ENCODE data around the gene CFAP77.

Gene CFAP77

DNA sequence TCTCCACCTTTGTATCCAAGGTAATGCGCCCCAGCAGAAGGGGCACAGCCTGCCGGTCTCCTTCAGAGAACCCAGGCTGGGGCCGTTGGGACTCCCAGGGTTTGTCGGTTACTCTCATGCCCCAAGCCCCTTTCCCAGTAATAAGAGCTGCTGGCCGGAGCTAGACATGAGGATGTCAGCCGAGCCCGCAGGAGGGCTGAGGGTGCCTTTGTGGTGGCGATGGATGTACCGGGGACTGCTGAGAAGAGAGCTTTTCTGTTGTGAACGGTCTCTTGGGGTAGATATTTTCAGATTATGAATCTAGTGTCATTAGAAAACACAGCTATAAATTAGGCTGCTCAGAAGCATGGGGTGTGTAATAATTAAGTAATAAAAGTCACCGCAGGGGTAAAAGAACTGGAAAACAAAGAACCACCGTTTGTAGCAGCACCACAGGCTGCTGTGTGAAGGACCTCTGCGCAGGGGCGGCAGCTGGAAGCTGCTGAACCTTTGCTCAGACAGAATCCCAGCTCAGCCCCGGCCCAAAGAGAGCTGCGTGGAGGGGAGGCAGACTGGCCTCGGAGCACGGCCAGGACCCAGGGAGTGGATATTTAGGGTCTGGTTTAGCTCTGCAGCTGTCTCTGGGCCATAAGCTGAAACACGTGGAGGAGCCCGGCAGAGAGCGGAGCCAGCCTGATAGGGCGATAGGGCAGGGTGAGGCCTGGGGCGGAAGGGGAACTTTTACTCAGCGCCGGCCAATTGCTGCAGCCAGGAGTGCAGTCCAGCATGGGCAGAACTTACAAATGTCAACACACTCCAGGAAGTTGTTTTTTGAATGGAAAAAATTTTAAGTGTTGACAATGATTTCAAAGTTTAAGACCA is 121.9 kb downstream of the CFAP77 start:
- no peak for DNase-seq (ENCODE audit: low read depth)
- in situ Hi-C loops (cut with HindIII; ENCODE audit: low sequenced_read_pairs) = no loop called here
- TF ChIP-seq, protein P1, sequence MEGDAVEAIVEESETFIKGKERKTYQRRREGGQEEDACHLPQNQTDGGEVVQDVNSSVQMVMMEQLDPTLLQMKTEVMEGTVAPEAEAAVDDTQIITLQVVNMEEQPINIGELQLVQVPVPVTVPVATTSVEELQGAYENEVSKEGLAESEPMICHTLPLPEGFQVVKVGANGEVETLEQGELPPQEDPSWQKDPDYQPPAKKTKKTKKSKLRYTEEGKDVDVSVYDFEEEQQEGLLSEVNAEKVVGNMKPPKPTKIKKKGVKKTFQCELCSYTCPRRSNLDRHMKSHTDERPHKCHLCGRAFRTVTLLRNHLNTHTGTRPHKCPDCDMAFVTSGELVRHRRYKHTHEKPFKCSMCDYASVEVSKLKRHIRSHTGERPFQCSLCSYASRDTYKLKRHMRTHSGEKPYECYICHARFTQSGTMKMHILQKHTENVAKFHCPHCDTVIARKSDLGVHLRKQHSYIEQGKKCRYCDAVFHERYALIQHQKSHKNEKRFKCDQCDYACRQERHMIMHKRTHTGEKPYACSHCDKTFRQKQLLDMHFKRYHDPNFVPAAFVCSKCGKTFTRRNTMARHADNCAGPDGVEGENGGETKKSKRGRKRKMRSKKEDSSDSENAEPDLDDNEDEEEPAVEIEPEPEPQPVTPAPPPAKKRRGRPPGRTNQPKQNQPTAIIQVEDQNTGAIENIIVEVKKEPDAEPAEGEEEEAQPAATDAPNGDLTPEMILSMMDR (IDR thresholded peaks at IDR 0.05; ENCODE audit: low read depth, low read length, missing control alignments) = no peak
- no peak overlapping the region for H3K4me3 ChIP-seq (ENCODE audit: low read depth, low read length)

GRCh38 chr9:132534832-132535231 is 124.8 kb downstream of the CFAP77 start:
- no peak overlapping the region for H3K4me3 ChIP-seq (ENCODE audit: low read depth, low read length)
- in situ Hi-C loops (cut with HindIII; ENCODE audit: low sequenced_read_pairs) = no loop called here
- TF ChIP-seq, protein P1 (IDR thresholded peaks at IDR 0.05; ENCODE audit: low read depth, low read length, missing control alignments) = no peak
- no peak for DNase-seq (ENCODE audit: low read depth)

DNA sequence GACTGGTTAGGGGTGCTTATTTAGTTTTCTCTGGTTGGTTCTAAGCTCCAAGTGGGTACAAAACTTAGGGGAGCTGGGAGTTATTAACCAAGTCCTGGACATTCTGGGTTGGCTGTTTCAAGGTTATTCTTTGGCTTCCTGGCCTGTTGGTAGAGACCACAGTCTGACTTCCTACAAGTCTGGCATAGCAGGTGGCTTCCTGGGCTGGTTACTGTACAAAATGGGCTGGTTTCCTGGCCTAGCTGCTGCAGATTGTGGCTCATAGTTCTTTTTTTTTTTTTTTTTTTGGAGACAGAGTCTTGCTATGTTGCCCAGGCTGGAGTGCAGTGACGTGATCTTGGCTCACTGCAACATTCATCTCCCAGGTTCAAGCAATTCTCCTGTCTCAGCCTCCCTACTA is 126.1 kb downstream of the CFAP77 start:
- DNase-seq (ENCODE audit: low read depth) = no peak
- in situ Hi-C loops (cut with HindIII; ENCODE audit: low sequenced_read_pairs) = no loop called here
- no peak overlapping the region for H3K4me3 ChIP-seq (ENCODE audit: low read depth, low read length)
- TF ChIP-seq, protein P1 (IDR thresholded peaks at IDR 0.05; ENCODE audit: low read depth, low read length, missing control alignments) = no peak

- DNase-seq (ENCODE audit: low read depth) = no peak
- TF ChIP-seq, protein P1 (IDR thresholded peaks at IDR 0.05; ENCODE audit: low read depth, low read length, missing control alignments) = no peak
- in situ Hi-C loops (cut with HindIII; ENCODE audit: low sequenced_read_pairs) = no loop called here
- H3K4me3 ChIP-seq (ENCODE audit: low read depth, low read length) = no peak overlapping the region
These were observed 127.3 kb downstream of the CFAP77 start for GRCh38 chr9:132537352-132537751.

- TF ChIP-seq, protein P1 (IDR thresholded peaks at IDR 0.05; ENCODE audit: low read depth, low read length, missing control alignments) = no peak
- H3K4me3 ChIP-seq (ENCODE audit: low read depth, low read length) = no peak overlapping the region
- in situ Hi-C loops (cut with HindIII; ENCODE audit: low sequenced_read_pairs) = no loop called here
- DNase-seq (ENCODE audit: low read depth) = no peak
These were observed 128.1 kb downstream of the CFAP77 start for GRCh38 chr9:132538071-132538470.

DNA sequence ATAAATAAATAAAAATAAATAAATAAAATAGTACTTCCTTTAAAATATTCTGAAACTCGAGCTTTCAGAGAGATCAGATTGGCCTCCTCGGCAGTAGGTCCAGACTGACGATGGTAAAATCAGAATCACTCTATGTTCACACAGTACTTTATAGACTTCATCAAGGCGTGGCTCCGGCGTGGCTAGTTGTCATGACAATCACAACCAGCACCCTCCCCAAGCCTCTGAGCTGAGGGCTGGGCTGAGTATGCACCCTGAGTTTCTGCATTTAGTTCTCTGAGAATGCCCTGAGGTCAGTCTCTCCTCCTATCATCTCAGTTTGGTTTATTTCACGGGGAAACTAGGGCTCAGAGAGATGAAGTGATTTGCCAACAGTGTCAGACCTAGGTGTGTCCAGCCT is 129.1 kb downstream of the CFAP77 start:
- TF ChIP-seq, protein P1 (IDR thresholded peaks at IDR 0.05; ENCODE audit: low read depth, low read length, missing control alignments) = no peak
- H3K4me3 ChIP-seq (ENCODE audit: low read depth, low read length) = no peak overlapping the region
- in situ Hi-C loops (cut with HindIII; ENCODE audit: low sequenced_read_pairs) = no loop called here

More for the DNA sequence above, 129.1 kb downstream of the CFAP77 start:
- DNase-seq (ENCODE audit: low read depth) = no peak

Measured in astrocyte of the cerebellum (primary cell).